Caco-2 (cell line): ENCODE results near the gene HSD3B2. TPM values are rescaled to one million over a fixed set of nuclear protein-coding genes. Genes with fewer than 3 reads are reported as not detected.

Experiments used
- BruUV-seq: library from RNA; stranded (reverse); fragments of 400-500 nt; replicated peaks from 2 replicates; lab custom pipeline; 2021; lab: Mats Ljungman, UMichigan
- CTCF ChIA-PET: fragments of 300-600 bp; sonication (Branson Sonifier 250); formaldehyde crosslinking; loops from one replicate; lab custom pipeline; 2022; ENCODE audit warnings: antibody characterized with exemption; lab: Charles Lee
- POLR2A ChIA-PET: fragments of 300-600 bp; sonication (Branson Sonifier 250); formaldehyde crosslinking; loops from one replicate; lab custom pipeline; 2022; ENCODE audit warnings: antibody characterized with exemption; lab: Charles Lee
- DNase-seq, 2 experiments: peaks; one replicate each; pipeline versions ENCODE4 v3.0.0 to v3.0.0-alpha.2; 2020 to 2022
- H3K27me3 ChIP-seq: replicated peaks from 2 replicates; pipeline ENCODE4 v1.6.0; 2011; ENCODE audit warnings: low read length; ENCODE audit not compliant: control insufficient read depth, insufficient read depth
- H3K36me3 ChIP-seq: 2 replicates; pipeline ENCODE4 v1.5.1; 2011; ENCODE audit warnings: low read length; ENCODE audit not compliant: control insufficient read depth, insufficient read depth
- H3K4me1 ChIP-seq: fragments of 250-450 bp; sonication (Bioruptor Pico); 2 replicates; pipeline ENCODE4 v1.5.1; 2020; ENCODE audit warnings: mild to moderate bottlenecking
- H3K4me3 ChIP-seq: 2 replicates; pipeline ENCODE4 v1.5.1; 2011; ENCODE audit warnings: low read depth, mild to moderate bottlenecking, control low read depth, low read length
- H3K9me3 ChIP-seq: fragments of 250-450 bp; sonication (Bioruptor Pico); 2 replicates; pipeline ENCODE4 v1.5.1; 2020; ENCODE audit warnings: mild to moderate bottlenecking, moderate library complexity
- H3K27ac Mint-ChIP-seq: one replicate; pipeline ENCODE4 v1.8.0; 2022; ENCODE audit warnings: mixed read lengths; ENCODE audit not compliant: unreplicated experiment
- H3K27me3 Mint-ChIP-seq: one replicate; pipeline ENCODE4 v1.8.0; 2022; ENCODE audit warnings: mixed read lengths; ENCODE audit not compliant: insufficient read depth, unreplicated experiment
- H3K36me3 Mint-ChIP-seq: one replicate; pipeline ENCODE4 v1.8.0; 2022; ENCODE audit warnings: mild to moderate bottlenecking, mixed read lengths; ENCODE audit not compliant: insufficient read depth, unreplicated experiment
- H3K4me1 Mint-ChIP-seq: one replicate; pipeline ENCODE4 v1.8.0; 2022; ENCODE audit warnings: low read depth, mixed read lengths; ENCODE audit not compliant: unreplicated experiment
- H3K4me3 Mint-ChIP-seq: one replicate; pipeline ENCODE4 v1.8.0; 2022; ENCODE audit warnings: mild to moderate bottlenecking, moderate library complexity, mixed read lengths; ENCODE audit not compliant: unreplicated experiment
- H3K9me3 Mint-ChIP-seq: one replicate; pipeline ENCODE4 v1.8.0; 2022; ENCODE audit warnings: mixed read lengths; ENCODE audit not compliant: unreplicated experiment
- CTCF ChIP-seq, 2 experiments: fragments of 200-600 bp in 1 of 2; IDR thresholded peaks; 1 replicate in 1 of 2; 2 replicates in 1 of 2; pipeline versions ENCODE4 v1.5.1 to v1.8.0; 2011 to 2022; ENCODE audit warnings: antibody characterized with exemption in 1 of 2, control low read depth in 1 of 2, inconsistent platforms in 1 of 2, low read depth in 1 of 2, low read length in 1 of 2, mild to moderate bottlenecking in 1 of 2, moderate library complexity in 1 of 2; ENCODE audit not compliant: insufficient read depth in 1 of 2, severe bottlenecking in 1 of 2, unreplicated experiment in 1 of 2
- intact Hi-C: fragments of 100-400 bp; cut with micrococcal nuclease; formaldehyde crosslinking; loops from one replicate; pipeline ENCODE4 v1.10.0; 2022; ENCODE audit not compliant: unreplicated experiment
- total RNA-seq: library from RNA; stranded (reverse); gene quantifications from 2 replicates; pipeline ENCODE4 v1.2.3, GENCODE V29; 2022

Gene HSD3B2
- total RNA-seq, 1 experiment from 2014 or later, result not detected

GRCh38 chr1:119372503-119373086, 42.4 kb upstream of the HSD3B2 start:
- H3K4me3 Mint-ChIP-seq, result no peak overlapping the region
- Histone ChIP-seq H3K27me3 (no peaks in the 10 kb centered on the region), H3K9me3 (no peaks in the 10 kb centered on the region), H3K4me3 (no peak overlapping the region), H3K4me1 (no peaks in the 10 kb centered on the region), H3K36me3 (no peaks in the 10 kb centered on the region)
- peak; percentile 34 to 36 for TF ChIP-seq CTCF (IDR thresholded peaks at IDR 0.05; ENCODE audit: insufficient read depth in 1 of 2, low read depth in 1 of 2, low read length in 1 of 2, severe bottlenecking in 1 of 2, unreplicated experiment in 1 of 2)
- intact Hi-C loops, result loop anchor here (1.0 to 10.0 kb wide), 5 partner anchors 76 to 290 kb away; no protein-coding TSS in a partner anchor
- peak; percentile 53 to 65 for DNase-seq
- BruUV-seq, result no TSS peak
- peaks cover 12% of the 10 kb centered on the region for H3K4me1 Mint-ChIP-seq
- H3K27ac Mint-ChIP-seq, result no peak overlapping the region
- ChIA-PET POLR2A (no interaction called here), CTCF (interaction anchor here (0.9 to 2.3 kb wide), 5 partner anchors 77 to 288 kb away, joined by 3 to 19 read pairs (median 3); no protein-coding TSS in a partner anchor)
- peaks cover 7% of the 10 kb centered on the region for H3K9me3 Mint-ChIP-seq
- H3K27me3 Mint-ChIP-seq, result no peaks in the 10 kb centered on the region
- no peaks in the 10 kb centered on the region for H3K36me3 Mint-ChIP-seq

- Mint-ChIP-seq H3K27me3 (no peaks in the 10 kb centered on the region), H3K27ac (no peak overlapping the region), H3K4me3 (no peak overlapping the region), H3K36me3 (no peaks in the 10 kb centered on the region), H3K9me3 (peaks cover 8% of the 10 kb centered on the region), H3K4me1 (peaks cover 12% of the 10 kb centered on the region)
- Histone ChIP-seq H3K4me1 (no peaks in the 10 kb centered on the region), H3K27me3 (no peaks in the 10 kb centered on the region), H3K36me3 (no peaks in the 10 kb centered on the region), H3K9me3 (no peaks in the 10 kb centered on the region), H3K4me3 (no peak overlapping the region)
- no TSS peak for BruUV-seq
- ChIA-PET POLR2A (interaction anchor here (0.7 kb wide), 1 partner anchor 20 kb away, joined by 3 read pairs; no protein-coding TSS in a partner anchor), CTCF (interaction anchor here (0.6 to 2.3 kb wide), 2 partner anchors 23 to 103 kb away, joined by 3 to 19 read pairs; no protein-coding TSS in a partner anchor)
- intact Hi-C loops, result loop anchor here (5.0 to 10.0 kb wide), 3 partner anchors 171 to 289 kb away; no protein-coding TSS in a partner anchor
- no peak for DNase-seq
- TF ChIP-seq CTCF (IDR thresholded peaks at IDR 0.05; ENCODE audit: insufficient read depth in 1 of 2, low read depth in 1 of 2, low read length in 1 of 2, severe bottlenecking in 1 of 2, unreplicated experiment in 1 of 2), result no peak
Measured at GRCh38 chr1:119373465-119373864, 41.5 kb upstream of the HSD3B2 start.

- Mint-ChIP-seq H3K36me3 (no peaks in the 10 kb centered on the region), H3K9me3 (peaks cover 8% of the 10 kb centered on the region), H3K27me3 (no peaks in the 10 kb centered on the region), H3K4me3 (no peak overlapping the region), H3K27ac (peak overlapping the region; percentile 20), H3K4me1 (peaks cover 12% of the 10 kb centered on the region)
- BruUV-seq, result no TSS peak
- no peak for DNase-seq
- H3K9me3 ChIP-seq, result no peaks in the 10 kb centered on the region
- ChIA-PET CTCF (interaction anchor here (2.3 kb wide), 1 partner anchor 102 kb away, joined by 19 read pairs; no protein-coding TSS in a partner anchor), POLR2A (no interaction called here)
- no peaks in the 10 kb centered on the region for H3K27me3 ChIP-seq
- TF ChIP-seq CTCF (IDR thresholded peaks at IDR 0.05; ENCODE audit: insufficient read depth in 1 of 2, low read depth in 1 of 2, low read length in 1 of 2, severe bottlenecking in 1 of 2, unreplicated experiment in 1 of 2), result no peak
- no peaks in the 10 kb centered on the region for H3K4me1 ChIP-seq
- intact Hi-C loops, result loop anchor here (5.0 to 10.0 kb wide), 3 partner anchors 170 to 288 kb away; no protein-coding TSS in a partner anchor
- H3K36me3 ChIP-seq, result no peaks in the 10 kb centered on the region
- no peak overlapping the region for H3K4me3 ChIP-seq
Measured at GRCh38 chr1:119374208-119374874, 40.6 kb upstream of the HSD3B2 start.
